Neutrophil (primary cell): ENCODE data around the gene CFAP99.

Experiments used
- H3K27ac ChIP-seq: fragments of 200-600 bp; sonication (generic); 2 replicates; pipeline ENCODE4 v1.5.1; 2016; ENCODE audit warnings: mild to moderate bottlenecking, moderate library complexity
- H3K27me3 ChIP-seq: fragments of 200-600 bp; sonication (generic); 2 replicates; pipeline ENCODE4 v1.6.0; 2016; ENCODE audit warnings: mild to moderate bottlenecking
- H3K36me3 ChIP-seq: fragments of 200-600 bp; sonication (generic); 2 replicates; pipeline ENCODE4 v1.5.1; 2017
- H3K4me1 ChIP-seq, 2 experiments: fragments of 200-600 bp in 1 of 2; sonication (generic) in 1 of 2; 1 replicate in 1 of 2; 2 replicates in 1 of 2; pipeline versions ENCODE4 v1.5.1 to v1.6.1; 2013 to 2016; ENCODE audit warnings: low read depth in 1 of 2, low read length in 1 of 2, mild to moderate bottlenecking in 1 of 2, moderate library complexity in 1 of 2; ENCODE audit not compliant: control insufficient read depth in 1 of 2, insufficient read depth in 1 of 2
- H3K4me3 ChIP-seq, 2 experiments: fragments of 200-600 bp in 1 of 2; sonication (generic) in 1 of 2; 1 replicate in 1 of 2; 2 replicates in 1 of 2; pipeline ENCODE4 v1.5.1; 2013 to 2016; ENCODE audit warnings: low read depth in 1 of 2, low read length in 1 of 2, mild to moderate bottlenecking in 1 of 2, moderate library complexity in 1 of 2
- H3K9me3 ChIP-seq: fragments of 200-600 bp; sonication (generic); 2 replicates; pipeline ENCODE4 v1.5.1; 2016
- TF ChIP-seq, protein P1 (sequence below): fragments of 200-600 bp; sonication (generic); IDR thresholded peaks from 2 replicates; pipeline ENCODE4 v1.5.1; 2016; ENCODE audit warnings: antibody characterized with exemption

CFAP99 gene

DNA sequence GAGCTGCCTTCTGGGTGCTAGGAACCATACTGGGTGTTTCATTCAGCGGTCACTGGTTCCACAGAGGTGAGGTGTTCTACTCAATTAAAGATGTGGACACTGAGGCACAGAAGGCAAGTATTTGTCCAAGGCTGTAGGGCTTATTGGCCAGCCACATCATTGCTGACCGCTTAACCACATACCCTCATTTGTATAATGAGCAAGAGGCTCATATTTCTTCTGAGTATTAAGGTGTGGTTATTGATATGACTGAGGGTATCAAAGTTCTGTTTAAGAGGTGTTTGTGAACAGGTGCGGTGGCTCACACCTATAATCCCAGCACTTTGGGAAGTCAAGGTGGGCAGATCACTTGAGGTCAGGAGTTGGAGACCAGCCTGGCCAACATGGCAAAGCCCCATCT, 64.5 kb downstream of the CFAP99 start:
- TF ChIP-seq, protein P1, sequence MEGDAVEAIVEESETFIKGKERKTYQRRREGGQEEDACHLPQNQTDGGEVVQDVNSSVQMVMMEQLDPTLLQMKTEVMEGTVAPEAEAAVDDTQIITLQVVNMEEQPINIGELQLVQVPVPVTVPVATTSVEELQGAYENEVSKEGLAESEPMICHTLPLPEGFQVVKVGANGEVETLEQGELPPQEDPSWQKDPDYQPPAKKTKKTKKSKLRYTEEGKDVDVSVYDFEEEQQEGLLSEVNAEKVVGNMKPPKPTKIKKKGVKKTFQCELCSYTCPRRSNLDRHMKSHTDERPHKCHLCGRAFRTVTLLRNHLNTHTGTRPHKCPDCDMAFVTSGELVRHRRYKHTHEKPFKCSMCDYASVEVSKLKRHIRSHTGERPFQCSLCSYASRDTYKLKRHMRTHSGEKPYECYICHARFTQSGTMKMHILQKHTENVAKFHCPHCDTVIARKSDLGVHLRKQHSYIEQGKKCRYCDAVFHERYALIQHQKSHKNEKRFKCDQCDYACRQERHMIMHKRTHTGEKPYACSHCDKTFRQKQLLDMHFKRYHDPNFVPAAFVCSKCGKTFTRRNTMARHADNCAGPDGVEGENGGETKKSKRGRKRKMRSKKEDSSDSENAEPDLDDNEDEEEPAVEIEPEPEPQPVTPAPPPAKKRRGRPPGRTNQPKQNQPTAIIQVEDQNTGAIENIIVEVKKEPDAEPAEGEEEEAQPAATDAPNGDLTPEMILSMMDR = no peak
- H3K4me3 ChIP-seq = no peak overlapping the region
- H3K27me3 ChIP-seq = no peaks in the 10 kb centered on the region
- peak overlapping the region; percentile 86 for H3K27ac ChIP-seq
- no peaks in the 10 kb centered on the region for H3K9me3 ChIP-seq
- H3K36me3 ChIP-seq = no peaks in the 10 kb centered on the region
- H3K4me1 ChIP-seq = peaks cover 47 to 50% of the 10 kb centered on the region in 2 experiments

DNA sequence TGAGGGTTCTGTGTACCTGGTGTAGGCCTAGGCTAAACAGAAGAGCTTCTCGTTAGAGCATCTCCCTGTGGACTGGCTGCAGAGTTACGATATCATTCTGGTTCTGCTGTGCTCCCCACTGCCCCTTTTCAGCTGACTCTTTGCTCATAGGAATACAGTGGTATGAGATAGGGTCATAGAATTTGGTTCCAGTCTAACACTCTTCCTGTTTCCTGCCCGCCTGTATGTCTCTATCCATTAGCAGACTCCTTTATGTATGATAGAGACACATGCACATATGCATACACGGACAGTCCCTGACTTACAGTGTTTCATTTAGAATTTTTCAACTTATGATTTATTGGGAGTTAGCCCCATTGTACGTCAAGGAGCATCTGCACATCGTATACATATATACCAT, 65.4 kb downstream of the CFAP99 start:
- H3K4me1 ChIP-seq = peaks cover 47 to 50% of the 10 kb centered on the region in 2 experiments
- H3K36me3 ChIP-seq = peaks cover 4% of the 10 kb centered on the region
- no peaks in the 10 kb centered on the region for H3K9me3 ChIP-seq
- no peaks in the 10 kb centered on the region for H3K27me3 ChIP-seq
- H3K4me3 ChIP-seq = peak overlapping the region in 1 of 2 experiments; percentile 48
- TF ChIP-seq, protein P1 = no peak
- peak overlapping the region; percentile 86 for H3K27ac ChIP-seq

DNA sequence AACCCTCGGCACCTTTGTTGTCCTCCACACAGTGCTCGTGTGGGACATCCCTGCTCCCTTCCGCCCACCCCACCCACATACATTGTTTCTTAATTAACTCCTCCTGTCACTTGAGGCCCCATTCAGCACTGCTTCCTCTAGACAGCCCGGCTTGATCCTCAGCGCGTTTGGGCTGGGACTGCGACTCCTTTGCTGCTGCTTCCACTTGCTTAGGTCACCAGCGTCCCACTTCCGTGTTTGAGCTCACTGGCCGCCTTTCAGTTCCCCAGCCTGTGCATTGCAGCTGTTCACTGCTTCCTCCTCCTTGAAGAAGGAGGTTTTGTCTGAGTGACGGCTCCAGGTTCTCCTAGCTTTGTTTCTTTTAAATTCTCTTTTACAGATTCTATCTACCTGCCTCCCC, 66.2 kb downstream of the CFAP99 start:
- Histone ChIP-seq H3K4me3 (peak overlapping the region; percentile 41 to 48), H3K27me3 (no peaks in the 10 kb centered on the region), H3K4me1 (peaks cover 45 to 50% of the 10 kb centered on the region in 2 experiments), H3K9me3 (no peaks in the 10 kb centered on the region), H3K27ac (peak overlapping the region; percentile 86), H3K36me3 (peaks cover 9% of the 10 kb centered on the region)
- TF ChIP-seq, protein P1 = no peak

DNA sequence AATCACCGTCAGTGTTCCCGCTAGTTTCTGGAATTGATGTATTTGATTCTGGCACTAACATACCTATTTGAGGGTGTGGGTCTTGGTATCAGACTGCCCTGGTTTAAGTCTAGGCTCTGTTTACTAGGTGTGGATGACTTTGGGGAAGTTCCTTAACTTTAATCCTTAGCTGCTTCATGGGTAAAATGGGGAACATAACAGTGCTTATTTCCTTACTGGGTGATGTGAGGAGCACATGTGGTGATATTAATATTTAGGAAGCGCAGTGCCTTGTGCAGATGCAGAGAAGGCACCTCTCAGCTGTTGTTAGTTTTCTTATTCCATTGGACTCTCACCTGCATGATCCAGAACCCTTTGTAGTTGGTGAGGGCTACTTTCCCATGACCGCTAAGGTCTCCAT, 67.2 kb downstream of the CFAP99 start:
- H3K36me3 ChIP-seq = peaks cover 19% of the 10 kb centered on the region
- peak overlapping the region; percentile 86 for H3K27ac ChIP-seq
- TF ChIP-seq, protein P1 = no peak
- H3K4me1 ChIP-seq = peaks cover 42 to 46% of the 10 kb centered on the region in 2 experiments
- no peaks in the 10 kb centered on the region for H3K27me3 ChIP-seq
- H3K4me3 ChIP-seq = peak overlapping the region; percentile 41 to 48
- H3K9me3 ChIP-seq = no peaks in the 10 kb centered on the region

DNA sequence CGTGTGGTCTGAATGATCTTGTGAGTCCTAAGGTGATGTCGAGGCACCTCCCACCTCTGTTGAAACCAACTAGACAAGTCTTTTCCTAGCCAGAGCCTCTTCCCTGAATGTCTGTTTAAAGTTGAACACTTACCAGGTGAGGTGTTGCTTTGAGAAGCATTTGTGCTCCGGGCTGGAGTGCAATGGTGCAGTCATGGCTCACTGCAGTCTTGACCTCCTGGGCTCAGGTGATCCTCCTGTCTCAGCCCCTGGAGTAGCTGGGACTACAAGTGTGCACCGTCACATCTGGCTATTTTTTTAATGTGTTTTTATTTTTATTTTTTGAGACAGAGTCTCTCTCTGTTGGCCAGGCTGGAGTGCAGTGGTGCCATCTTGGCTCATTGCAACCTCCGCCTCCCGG, 68.2 kb downstream of the CFAP99 start:
- TF ChIP-seq, protein P1 = no peak
- H3K4me3 ChIP-seq = no peak overlapping the region
- peak overlapping the region; percentile 86 for H3K27ac ChIP-seq
- peaks cover 27% of the 10 kb centered on the region for H3K36me3 ChIP-seq
- no peaks in the 10 kb centered on the region for H3K9me3 ChIP-seq
- no peaks in the 10 kb centered on the region for H3K27me3 ChIP-seq
- peaks cover 42 to 46% of the 10 kb centered on the region in 2 experiments for H3K4me1 ChIP-seq

DNA sequence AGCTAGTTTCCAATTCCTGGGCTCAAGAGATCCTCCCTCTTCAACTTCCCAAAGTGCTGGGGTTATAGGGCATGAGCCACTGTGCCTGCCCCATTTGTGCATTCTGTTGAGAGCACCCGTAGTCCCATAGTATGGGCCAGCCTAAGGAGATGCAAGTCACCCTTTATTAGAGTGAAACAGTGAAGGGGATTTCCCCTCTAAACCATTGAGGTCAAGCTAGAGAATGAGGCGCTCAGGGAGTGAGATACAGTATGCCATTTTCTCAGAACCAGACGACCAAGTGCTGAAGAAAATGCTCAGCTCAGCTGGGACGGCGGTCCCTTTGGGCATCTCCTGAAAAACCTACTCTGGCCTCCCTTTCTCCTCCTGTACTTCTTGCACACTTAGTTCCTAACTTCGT, 68.9 kb downstream of the CFAP99 start:
- H3K9me3 ChIP-seq = no peaks in the 10 kb centered on the region
- no peak overlapping the region for H3K4me3 ChIP-seq
- H3K4me1 ChIP-seq = peaks cover 36 to 39% of the 10 kb centered on the region in 2 experiments
- peaks cover 34% of the 10 kb centered on the region for H3K36me3 ChIP-seq
- TF ChIP-seq, protein P1 = no peak
- no peaks in the 10 kb centered on the region for H3K27me3 ChIP-seq
- H3K27ac ChIP-seq = peak overlapping the region; percentile 86
